Progenitor cell of endocrine pancreas (in vitro differentiated cells): ENCODE results near the gene NR2C1. TPM values are rescaled to one million over a fixed set of nuclear protein-coding genes. Genes with fewer than 3 reads are reported as not detected.
A peak's percentile ranks its signal among the peaks of the same experiment; 100 is the strongest.

Experiments used
- DNase-seq: peaks from one replicate; pipeline ENCODE4 v3.0.0; 2021; ENCODE audit warnings: low spot score; ENCODE audit not compliant: unreplicated experiment
- H3K27ac Mint-ChIP-seq: 2 replicates; pipeline ENCODE4 v1.8.0; 2021; ENCODE audit warnings: mild to moderate bottlenecking, moderate library complexity, mixed read lengths
- H3K27me3 Mint-ChIP-seq: 2 replicates; pipeline ENCODE4 v1.8.0; 2021; ENCODE audit warnings: mixed read lengths
- H3K36me3 Mint-ChIP-seq: 2 replicates; pipeline ENCODE4 v1.8.0; 2022; ENCODE audit warnings: mixed read lengths; ENCODE audit not compliant: insufficient read depth
- H3K4me1 Mint-ChIP-seq: 2 replicates; pipeline ENCODE4 v1.8.0; 2021; ENCODE audit warnings: low read depth, mixed read lengths
- H3K4me3 Mint-ChIP-seq: 2 replicates; pipeline ENCODE4 v1.8.0; 2021; ENCODE audit warnings: low read depth, mild to moderate bottlenecking, moderate library complexity, mixed read lengths
- H3K9me3 Mint-ChIP-seq: 2 replicates; pipeline ENCODE4 v1.8.0; 2021; ENCODE audit warnings: low read depth, mixed read lengths
- total RNA-seq: library from RNA; stranded (reverse); gene quantifications from 2 replicates; pipeline ENCODE4 v1.2.1, GENCODE V29; 2021
- TF ChIP-seq, protein P1 (sequence below): fragments of 200-600 bp; sonication (generic); IDR thresholded peaks from one replicate; pipeline ENCODE4 v1.5.0; 2021; ENCODE audit warnings: antibody characterized with exemption, mild to moderate bottlenecking; ENCODE audit not compliant: unreplicated experiment

The NR2C1 gene
- total RNA-seq, 1 donor from 2014 or later, result 58.9 TPM

DNA sequence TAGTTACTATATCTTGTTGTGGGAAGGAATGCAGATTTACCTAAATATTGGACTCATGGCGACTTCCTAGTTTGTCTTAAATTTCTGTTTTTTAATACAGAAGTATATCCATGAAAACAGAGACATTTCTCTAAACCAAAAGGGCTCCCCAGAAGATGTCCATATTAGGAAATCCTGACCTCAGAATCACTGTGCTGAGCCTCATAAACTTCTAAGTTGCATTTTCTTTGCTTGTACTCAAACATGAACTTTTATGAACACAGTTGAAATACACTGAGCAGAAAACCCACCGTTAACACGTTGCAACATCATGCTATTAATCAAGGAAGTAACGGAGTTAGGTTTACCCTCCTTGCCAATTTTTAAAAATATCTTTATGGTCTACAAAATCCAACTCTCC is 42.9 kb upstream of the NR2C1 start:
- H3K36me3 Mint-ChIP-seq, result peaks cover 11% of the 10 kb centered on the region
- TF ChIP-seq, protein P1, sequence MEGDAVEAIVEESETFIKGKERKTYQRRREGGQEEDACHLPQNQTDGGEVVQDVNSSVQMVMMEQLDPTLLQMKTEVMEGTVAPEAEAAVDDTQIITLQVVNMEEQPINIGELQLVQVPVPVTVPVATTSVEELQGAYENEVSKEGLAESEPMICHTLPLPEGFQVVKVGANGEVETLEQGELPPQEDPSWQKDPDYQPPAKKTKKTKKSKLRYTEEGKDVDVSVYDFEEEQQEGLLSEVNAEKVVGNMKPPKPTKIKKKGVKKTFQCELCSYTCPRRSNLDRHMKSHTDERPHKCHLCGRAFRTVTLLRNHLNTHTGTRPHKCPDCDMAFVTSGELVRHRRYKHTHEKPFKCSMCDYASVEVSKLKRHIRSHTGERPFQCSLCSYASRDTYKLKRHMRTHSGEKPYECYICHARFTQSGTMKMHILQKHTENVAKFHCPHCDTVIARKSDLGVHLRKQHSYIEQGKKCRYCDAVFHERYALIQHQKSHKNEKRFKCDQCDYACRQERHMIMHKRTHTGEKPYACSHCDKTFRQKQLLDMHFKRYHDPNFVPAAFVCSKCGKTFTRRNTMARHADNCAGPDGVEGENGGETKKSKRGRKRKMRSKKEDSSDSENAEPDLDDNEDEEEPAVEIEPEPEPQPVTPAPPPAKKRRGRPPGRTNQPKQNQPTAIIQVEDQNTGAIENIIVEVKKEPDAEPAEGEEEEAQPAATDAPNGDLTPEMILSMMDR, result no peak
- H3K9me3 Mint-ChIP-seq, result no peaks in the 10 kb centered on the region
- H3K4me1 Mint-ChIP-seq, result peaks cover 9% of the 10 kb centered on the region
- no peak overlapping the region for H3K4me3 Mint-ChIP-seq
- no peak for DNase-seq
- no peak overlapping the region for H3K27ac Mint-ChIP-seq
- no peaks in the 10 kb centered on the region for H3K27me3 Mint-ChIP-seq

DNA sequence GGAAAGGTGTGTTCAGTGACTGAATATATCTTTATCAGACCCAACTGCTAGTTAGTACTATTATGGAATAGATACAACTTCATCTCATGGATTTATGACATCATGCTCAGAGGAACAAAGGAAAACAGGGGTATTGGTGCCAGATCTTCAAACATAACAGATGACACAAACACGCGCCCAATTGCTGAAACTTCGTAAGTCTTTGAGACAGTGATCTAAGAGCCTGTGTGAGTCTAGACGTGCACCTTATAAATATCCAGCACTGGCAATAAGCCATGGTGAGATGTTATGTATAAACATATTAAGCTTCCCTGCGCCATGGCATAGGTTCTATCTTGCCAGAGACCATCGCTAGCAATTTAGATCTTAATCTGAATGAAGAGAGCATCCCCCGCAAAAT is 42.2 kb upstream of the NR2C1 start:
- H3K4me1 Mint-ChIP-seq, result peaks cover 9% of the 10 kb centered on the region
- TF ChIP-seq, protein P1, result no peak
- peaks cover 15% of the 10 kb centered on the region for H3K36me3 Mint-ChIP-seq
- H3K27ac Mint-ChIP-seq, result peak overlapping the region; percentile 11
- H3K27me3 Mint-ChIP-seq, result no peaks in the 10 kb centered on the region
- H3K9me3 Mint-ChIP-seq, result no peaks in the 10 kb centered on the region
- H3K4me3 Mint-ChIP-seq, result no peak overlapping the region
- no peak for DNase-seq

DNA sequence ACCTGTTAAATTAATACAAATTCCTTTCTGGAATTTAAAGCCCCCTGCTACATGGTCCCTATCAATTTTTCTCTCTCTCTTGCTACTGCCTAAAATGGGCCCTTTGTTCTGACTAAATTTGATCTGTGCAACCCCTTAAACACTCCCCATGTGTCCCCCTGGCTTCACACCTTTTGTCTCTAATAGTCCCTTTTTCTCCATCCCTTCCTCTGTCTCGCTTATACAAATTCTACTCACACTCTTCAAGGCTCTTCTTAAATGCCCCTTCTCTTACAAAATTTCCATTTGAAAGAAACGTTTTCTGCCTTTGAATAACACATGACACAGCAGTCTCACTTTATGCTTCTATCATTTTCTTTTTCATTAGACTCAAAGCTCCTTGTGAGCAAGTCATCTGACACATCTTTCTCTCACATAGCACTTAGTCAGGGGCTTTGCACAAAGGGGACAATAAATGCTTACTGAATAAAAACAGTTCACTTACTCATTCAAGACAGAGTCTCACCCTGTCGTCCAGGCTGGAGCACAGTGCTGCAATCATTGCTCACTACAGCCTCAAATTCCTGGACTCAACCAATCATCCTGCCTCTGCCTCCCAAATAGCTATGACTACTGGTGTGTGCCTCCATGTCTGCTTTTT is 41.5 kb upstream of the NR2C1 start:
- TF ChIP-seq, protein P1, result no peak

DNA sequence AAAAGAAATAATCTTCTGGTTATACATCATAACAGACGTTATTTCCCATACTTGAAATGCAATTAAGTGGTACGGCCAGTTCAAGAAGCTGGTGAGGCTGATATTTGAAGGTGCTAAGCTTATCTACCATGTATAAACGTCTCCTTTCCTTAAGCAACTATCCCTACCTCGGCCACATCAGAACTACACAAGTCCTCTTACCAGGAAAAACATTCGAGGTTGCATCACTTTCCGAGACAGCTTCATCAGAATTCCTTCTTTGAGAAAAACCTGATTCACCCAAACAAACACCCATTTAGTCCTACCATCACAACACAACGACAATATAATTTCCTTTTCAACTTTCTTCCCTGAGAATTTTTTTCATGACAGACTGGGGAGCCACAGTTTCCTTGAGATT is 33.9 kb upstream of the NR2C1 start:
- H3K4me1 Mint-ChIP-seq, result no peaks in the 10 kb centered on the region
- peaks cover 39% of the 10 kb centered on the region for H3K36me3 Mint-ChIP-seq
- TF ChIP-seq, protein P1, result no peak
- no peaks in the 10 kb centered on the region for H3K9me3 Mint-ChIP-seq
- DNase-seq, result no peak
- H3K4me3 Mint-ChIP-seq, result no peak overlapping the region
- H3K27me3 Mint-ChIP-seq, result no peaks in the 10 kb centered on the region
- no peak overlapping the region for H3K27ac Mint-ChIP-seq

More for the DNA sequence above, 41.5 kb upstream of the NR2C1 start:
- peak overlapping the region; percentile 6 for H3K27ac Mint-ChIP-seq
- no peaks in the 10 kb centered on the region for H3K27me3 Mint-ChIP-seq
- H3K4me1 Mint-ChIP-seq, result peaks cover 9% of the 10 kb centered on the region
- no peaks in the 10 kb centered on the region for H3K9me3 Mint-ChIP-seq
- DNase-seq, result no peak
- H3K36me3 Mint-ChIP-seq, result peaks cover 16% of the 10 kb centered on the region
- H3K4me3 Mint-ChIP-seq, result no peak overlapping the region

DNA sequence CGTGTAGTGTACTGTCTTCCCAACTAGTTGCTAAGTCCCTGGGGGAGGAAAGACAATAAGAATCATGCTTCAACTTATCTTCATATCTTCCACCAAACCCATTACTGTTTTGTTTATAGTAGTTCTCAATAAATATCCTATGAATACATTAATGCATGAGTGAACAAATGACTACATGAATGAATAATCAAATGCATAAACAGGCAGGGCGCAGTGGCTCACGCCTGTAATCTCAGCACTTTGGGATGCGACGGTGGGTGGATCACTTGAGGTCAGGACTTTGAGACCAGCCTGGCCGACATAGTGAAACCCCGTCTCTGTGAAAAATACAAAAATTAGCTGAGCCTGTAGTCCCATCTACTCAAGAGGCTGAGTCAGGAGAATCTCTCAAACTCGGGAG is 32.1 kb upstream of the NR2C1 start:
- no peaks in the 10 kb centered on the region for H3K9me3 Mint-ChIP-seq
- DNase-seq, result no peak
- peaks cover 3% of the 10 kb centered on the region for H3K4me1 Mint-ChIP-seq
- H3K4me3 Mint-ChIP-seq, result no peak overlapping the region
- no peak overlapping the region for H3K27ac Mint-ChIP-seq
- H3K27me3 Mint-ChIP-seq, result no peaks in the 10 kb centered on the region
- H3K36me3 Mint-ChIP-seq, result peaks cover 35% of the 10 kb centered on the region
- TF ChIP-seq, protein P1, result no peak
